Lung microvascular endothelial cell (primary cell): ENCODE measurements around the gene FBN3. TPM values are rescaled to one million over a fixed set of nuclear protein-coding genes. Genes with fewer than 3 reads are reported as not detected.
"Not testable (repeated sequence)": the region's sequence is repeated elsewhere in the genome, so short reads cannot be mapped to it uniquely, and the experiment has no call there.

Experiments used
- DNase-seq, 2 donors: peaks; one replicate each; pipeline versions ENCODE4 v3.0.0 to v3.0.0-alpha.2; 2010; ENCODE audit warnings: low read depth in 2 of 2
- total RNA-seq: library from RNA; depleted of rRNA; stranded (reverse); fragments of >200 nt; gene quantifications from 2 replicates; pipeline ENCODE4 v1.2.1, GENCODE V29; 2014

Gene FBN3
- total RNA-seq, 1 donor from 2014 or later = not detected

- not testable (repeated sequence) for DNase-seq
Observed at GRCh38 chr19:8024256-8024655, 125.1 kb downstream of the FBN3 start.

- DNase-seq = no peak
Observed at GRCh38 chr19:8023371-8023770, 126.0 kb downstream of the FBN3 start.

- DNase-seq = no peak
Observed at GRCh38 chr19:8022275-8022674, 127.1 kb downstream of the FBN3 start.

GRCh38 chr19:8021374-8021773, 128.0 kb downstream of the FBN3 start:
- no peak for DNase-seq

GRCh38 chr19:8020681-8021080, 128.7 kb downstream of the FBN3 start:
- DNase-seq = no peak

- peak in 1 of 2 donors; percentile 73 for DNase-seq
Observed at GRCh38 chr19:8017808-8018207, 131.6 kb downstream of the FBN3 start.

Other genes starting within 250 kb of the FBN3 start
- 6.8 and 9.9 TPM in 2 replicates for gene MAP2K7, start 245.7 kb downstream of the FBN3 start, total RNA-seq
- gene TGFBR3L, start 234.8 kb downstream of the FBN3 start, total RNA-seq = under 0.01 TPM in 1 of 2 replicates, not detected in the other
- gene SNAPC2, start 229.3 kb downstream of the FBN3 start, total RNA-seq = 4.4 and 4.8 TPM in 2 replicates
- 1.4 and 2.0 TPM in 2 replicates for gene CTXN1, start 223.5 kb downstream of the FBN3 start, total RNA-seq
- 22.9 and 28.2 TPM in 2 replicates for gene TIMM44, start 205.9 kb downstream of the FBN3 start, total RNA-seq
- gene ELAVL1, start 144.0 kb downstream of the FBN3 start, total RNA-seq = 14.4 and 17.5 TPM in 2 replicates
- gene CCL25, start 96.8 kb downstream of the FBN3 start, total RNA-seq = not detected in 2 replicates
- 6.5 and 26.4 TPM in 2 replicates for gene CERS4, start 59.8 kb upstream of the FBN3 start, total RNA-seq
- 22.9 and 24.4 TPM in 2 replicates for gene CD320, start 158.8 kb upstream of the FBN3 start, total RNA-seq
- gene NDUFA7, start 171.8 kb upstream of the FBN3 start, total RNA-seq = 28.4 and 30.9 TPM in 2 replicates
- gene RPS28, start 171.9 kb upstream of the FBN3 start, total RNA-seq = 186 and 293 TPM in 2 replicates
- gene KANK3, start 193.7 kb upstream of the FBN3 start, total RNA-seq = 55.8 and 148 TPM in 2 replicates
- gene ANGPTL4, start 214.6 kb upstream of the FBN3 start, total RNA-seq = 1.5 and 7.1 TPM in 2 replicates
- 53.8 and 84.1 TPM in 2 replicates for gene RAB11B, start 240.8 kb upstream of the FBN3 start, total RNA-seq